ENCODE results near the gene VPS45. TPM values are rescaled to one million over a fixed set of nuclear protein-coding genes. Genes with fewer than 3 reads are reported as not detected.

VPS45 gene
- total and polyA plus RNA-seq, 4 donors: 7.7 to 24.2 (median 14.1) TPM

DNA sequence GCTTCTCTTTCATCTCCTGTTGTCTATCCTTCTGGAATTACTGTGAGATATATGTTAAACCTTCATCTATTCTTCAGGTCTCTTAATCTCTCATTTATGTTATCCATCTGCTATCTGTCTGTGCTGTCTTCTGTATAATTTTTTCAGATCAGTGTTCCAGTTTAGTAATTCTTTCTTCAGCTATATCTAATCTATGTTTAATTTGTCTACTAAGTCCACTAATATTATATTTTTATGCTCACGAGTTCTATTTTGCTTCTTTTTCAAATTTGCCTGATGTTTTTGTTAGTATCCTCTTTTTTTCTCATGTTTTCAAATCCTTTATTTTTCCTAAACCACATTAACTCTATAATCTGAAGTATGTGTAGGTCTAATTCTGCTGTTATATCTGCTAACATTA lies 47.5 kb downstream of the VPS45 start:
- WGBS: 98% methylated on average over 1 of the region's 1 CpG
- Histone ChIP-seq H3K36me3 (ENCODE audit: control insufficient read depth in 4 of 4, insufficient read depth in 3 of 4, low read depth in 1 of 4, low read length in 3 of 4) (peaks cover 0 to 3% (median 2%) of the 10 kb centered on the region in 4 donors), H3K9ac (ENCODE audit: low read depth in 1 of 2, low read length in 2 of 2) (no peak overlapping the region), H3K27ac (ENCODE audit: low read depth in 1 of 2, low read length in 2 of 2) (no peak overlapping the region), H3K27me3 (ENCODE audit: control insufficient read depth in 4 of 4, insufficient read depth in 4 of 4, low read length in 3 of 4) (no peaks in the 10 kb centered on the region), H3K9me3 (ENCODE audit: control insufficient read depth in 4 of 4, low read length in 3 of 4) (no peaks in the 10 kb centered on the region), H3K4me1 (ENCODE audit: control insufficient read depth in 4 of 4, insufficient read depth in 4 of 4, low read length in 3 of 4) (no peaks in the 10 kb centered on the region), H3K4me3 (ENCODE audit: low read depth in 1 of 3, low read length in 3 of 3) (no peak overlapping the region)
- no peak for DNase-seq (ENCODE audit: low spot score)
- TF ChIP-seq, protein P1, sequence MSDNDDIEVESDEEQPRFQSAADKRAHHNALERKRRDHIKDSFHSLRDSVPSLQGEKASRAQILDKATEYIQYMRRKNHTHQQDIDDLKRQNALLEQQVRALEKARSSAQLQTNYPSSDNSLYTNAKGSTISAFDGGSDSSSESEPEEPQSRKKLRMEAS (IDR thresholded peaks at IDR 0.05): no peak
- TF ChIP-seq ATF3 (IDR thresholded peaks at IDR 0.05) (no peak), FOXA1 (IDR thresholded peaks at IDR 0.05) (no peak), RAD21 (IDR thresholded peaks at IDR 0.05) (no peak), EGR1 (IDR thresholded peaks at IDR 0.05; ENCODE audit: low read depth in 2 of 2) (no peak), FOXA2 (IDR thresholded peaks at IDR 0.05) (no peak), RXRA (IDR thresholded peaks at IDR 0.05) (no peak), JUND (IDR thresholded peaks at IDR 0.05) (no peak), TAF1 (conservative IDR thresholded peaks at IDR 0.05) (no peak), SP1 (IDR thresholded peaks at IDR 0.05) (no peak)
- TF ChIP-seq, protein P2, sequence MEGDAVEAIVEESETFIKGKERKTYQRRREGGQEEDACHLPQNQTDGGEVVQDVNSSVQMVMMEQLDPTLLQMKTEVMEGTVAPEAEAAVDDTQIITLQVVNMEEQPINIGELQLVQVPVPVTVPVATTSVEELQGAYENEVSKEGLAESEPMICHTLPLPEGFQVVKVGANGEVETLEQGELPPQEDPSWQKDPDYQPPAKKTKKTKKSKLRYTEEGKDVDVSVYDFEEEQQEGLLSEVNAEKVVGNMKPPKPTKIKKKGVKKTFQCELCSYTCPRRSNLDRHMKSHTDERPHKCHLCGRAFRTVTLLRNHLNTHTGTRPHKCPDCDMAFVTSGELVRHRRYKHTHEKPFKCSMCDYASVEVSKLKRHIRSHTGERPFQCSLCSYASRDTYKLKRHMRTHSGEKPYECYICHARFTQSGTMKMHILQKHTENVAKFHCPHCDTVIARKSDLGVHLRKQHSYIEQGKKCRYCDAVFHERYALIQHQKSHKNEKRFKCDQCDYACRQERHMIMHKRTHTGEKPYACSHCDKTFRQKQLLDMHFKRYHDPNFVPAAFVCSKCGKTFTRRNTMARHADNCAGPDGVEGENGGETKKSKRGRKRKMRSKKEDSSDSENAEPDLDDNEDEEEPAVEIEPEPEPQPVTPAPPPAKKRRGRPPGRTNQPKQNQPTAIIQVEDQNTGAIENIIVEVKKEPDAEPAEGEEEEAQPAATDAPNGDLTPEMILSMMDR (IDR thresholded peaks at IDR 0.05; ENCODE audit: low read depth, low read length, missing input control): no peak
- TF ChIP-seq, protein P3, sequence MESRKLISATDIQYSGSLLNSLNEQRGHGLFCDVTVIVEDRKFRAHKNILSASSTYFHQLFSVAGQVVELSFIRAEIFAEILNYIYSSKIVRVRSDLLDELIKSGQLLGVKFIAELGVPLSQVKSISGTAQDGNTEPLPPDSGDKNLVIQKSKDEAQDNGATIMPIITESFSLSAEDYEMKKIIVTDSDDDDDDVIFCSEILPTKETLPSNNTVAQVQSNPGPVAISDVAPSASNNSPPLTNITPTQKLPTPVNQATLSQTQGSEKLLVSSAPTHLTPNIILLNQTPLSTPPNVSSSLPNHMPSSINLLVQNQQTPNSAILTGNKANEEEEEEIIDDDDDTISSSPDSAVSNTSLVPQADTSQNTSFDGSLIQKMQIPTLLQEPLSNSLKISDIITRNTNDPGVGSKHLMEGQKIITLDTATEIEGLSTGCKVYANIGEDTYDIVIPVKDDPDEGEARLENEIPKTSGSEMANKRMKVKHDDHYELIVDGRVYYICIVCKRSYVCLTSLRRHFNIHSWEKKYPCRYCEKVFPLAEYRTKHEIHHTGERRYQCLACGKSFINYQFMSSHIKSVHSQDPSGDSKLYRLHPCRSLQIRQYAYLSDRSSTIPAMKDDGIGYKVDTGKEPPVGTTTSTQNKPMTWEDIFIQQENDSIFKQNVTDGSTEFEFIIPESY (IDR thresholded peaks at IDR 0.05): no peak

- 73% methylated on average over 2 of the region's 2 CpGs for WGBS
- no peaks in the 10 kb centered on the region for H3K27me3 ChIP-seq (ENCODE audit: control insufficient read depth in 4 of 4, insufficient read depth in 4 of 4, low read length in 3 of 4)
- H3K27ac ChIP-seq (ENCODE audit: low read depth in 1 of 2, low read length in 2 of 2): no peak overlapping the region
- H3K9me3 ChIP-seq (ENCODE audit: control insufficient read depth in 4 of 4, low read length in 3 of 4): no peaks in the 10 kb centered on the region
- TF ChIP-seq FOXA1 (IDR thresholded peaks at IDR 0.05) (no peak), YY1 (IDR thresholded peaks at IDR 0.05) (no peak), TAF1 (conservative IDR thresholded peaks at IDR 0.05) (no peak), GABPA (IDR thresholded peaks at IDR 0.05 in 1 of 2, conservative IDR thresholded peaks at IDR 0.05 in 1 of 2) (no peak), FOXA2 (IDR thresholded peaks at IDR 0.05) (no peak), RAD21 (IDR thresholded peaks at IDR 0.05) (no peak), JUND (IDR thresholded peaks at IDR 0.05) (no peak), SP1 (IDR thresholded peaks at IDR 0.05) (no peak), RXRA (IDR thresholded peaks at IDR 0.05) (no peak), HNF4G (IDR thresholded peaks at IDR 0.05) (no peak)
- TF ChIP-seq, protein P1 (IDR thresholded peaks at IDR 0.05): no peak
- TF ChIP-seq, protein P4, sequence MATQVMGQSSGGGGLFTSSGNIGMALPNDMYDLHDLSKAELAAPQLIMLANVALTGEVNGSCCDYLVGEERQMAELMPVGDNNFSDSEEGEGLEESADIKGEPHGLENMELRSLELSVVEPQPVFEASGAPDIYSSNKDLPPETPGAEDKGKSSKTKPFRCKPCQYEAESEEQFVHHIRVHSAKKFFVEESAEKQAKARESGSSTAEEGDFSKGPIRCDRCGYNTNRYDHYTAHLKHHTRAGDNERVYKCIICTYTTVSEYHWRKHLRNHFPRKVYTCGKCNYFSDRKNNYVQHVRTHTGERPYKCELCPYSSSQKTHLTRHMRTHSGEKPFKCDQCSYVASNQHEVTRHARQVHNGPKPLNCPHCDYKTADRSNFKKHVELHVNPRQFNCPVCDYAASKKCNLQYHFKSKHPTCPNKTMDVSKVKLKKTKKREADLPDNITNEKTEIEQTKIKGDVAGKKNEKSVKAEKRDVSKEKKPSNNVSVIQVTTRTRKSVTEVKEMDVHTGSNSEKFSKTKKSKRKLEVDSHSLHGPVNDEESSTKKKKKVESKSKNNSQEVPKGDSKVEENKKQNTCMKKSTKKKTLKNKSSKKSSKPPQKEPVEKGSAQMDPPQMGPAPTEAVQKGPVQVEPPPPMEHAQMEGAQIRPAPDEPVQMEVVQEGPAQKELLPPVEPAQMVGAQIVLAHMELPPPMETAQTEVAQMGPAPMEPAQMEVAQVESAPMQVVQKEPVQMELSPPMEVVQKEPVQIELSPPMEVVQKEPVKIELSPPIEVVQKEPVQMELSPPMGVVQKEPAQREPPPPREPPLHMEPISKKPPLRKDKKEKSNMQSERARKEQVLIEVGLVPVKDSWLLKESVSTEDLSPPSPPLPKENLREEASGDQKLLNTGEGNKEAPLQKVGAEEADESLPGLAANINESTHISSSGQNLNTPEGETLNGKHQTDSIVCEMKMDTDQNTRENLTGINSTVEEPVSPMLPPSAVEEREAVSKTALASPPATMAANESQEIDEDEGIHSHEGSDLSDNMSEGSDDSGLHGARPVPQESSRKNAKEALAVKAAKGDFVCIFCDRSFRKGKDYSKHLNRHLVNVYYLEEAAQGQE (IDR thresholded peaks at IDR 0.05): no peak
- TF ChIP-seq, protein P3 (IDR thresholded peaks at IDR 0.05): no peak
- no peak overlapping the region for H3K9ac ChIP-seq (ENCODE audit: low read depth in 1 of 2, low read length in 2 of 2)
- no peak overlapping the region for H3K4me3 ChIP-seq (ENCODE audit: low read depth in 1 of 3, low read length in 3 of 3)
- peaks cover 0 to 3% (median 1%) of the 10 kb centered on the region in 4 donors for H3K36me3 ChIP-seq (ENCODE audit: control insufficient read depth in 4 of 4, insufficient read depth in 3 of 4, low read depth in 1 of 4, low read length in 3 of 4)
- no peaks in the 10 kb centered on the region for H3K4me1 ChIP-seq (ENCODE audit: control insufficient read depth in 4 of 4, insufficient read depth in 4 of 4, low read length in 3 of 4)
- no peak for DNase-seq (ENCODE audit: low spot score)
Observed at GRCh38 chr1:150118716-150119115, 51.1 kb downstream of the VPS45 start.
